ENCODE measurements around the gene GHITM. TPM values are rescaled to one million over a fixed set of nuclear protein-coding genes. Genes with fewer than 3 reads are reported as not detected.
A peak's percentile ranks its signal among the peaks of the same experiment; 100 is the strongest.

The GHITM gene, protein sequence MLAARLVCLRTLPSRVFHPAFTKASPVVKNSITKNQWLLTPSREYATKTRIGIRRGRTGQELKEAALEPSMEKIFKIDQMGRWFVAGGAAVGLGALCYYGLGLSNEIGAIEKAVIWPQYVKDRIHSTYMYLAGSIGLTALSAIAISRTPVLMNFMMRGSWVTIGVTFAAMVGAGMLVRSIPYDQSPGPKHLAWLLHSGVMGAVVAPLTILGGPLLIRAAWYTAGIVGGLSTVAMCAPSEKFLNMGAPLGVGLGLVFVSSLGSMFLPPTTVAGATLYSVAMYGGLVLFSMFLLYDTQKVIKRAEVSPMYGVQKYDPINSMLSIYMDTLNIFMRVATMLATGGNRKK
- 126 and 127 TPM in 2 replicates for total RNA-seq (2021)
- percentile 94 among the genes with signal in this experiment for Bru-seq, nascent RNA
- BruChase-seq, experiment 1, labeled RNA remaining after a 2-hour chase, result percentile 91 among the genes with signal in this experiment
- percentile 96 among the genes with signal in this experiment for BruChase-seq, experiment 2, labeled RNA remaining after a 6-hour chase
- long read RNA-seq, transcript GHITM-201 (9 exons, 2,128 nt), result major isoform, 645 of 689 reads
- long read RNA-seq, partial matches to known transcripts, result 28 of 689 reads
- long read RNA-seq, other reads (novel, unspliced or antisense), result 16 of 689 reads

DNA sequence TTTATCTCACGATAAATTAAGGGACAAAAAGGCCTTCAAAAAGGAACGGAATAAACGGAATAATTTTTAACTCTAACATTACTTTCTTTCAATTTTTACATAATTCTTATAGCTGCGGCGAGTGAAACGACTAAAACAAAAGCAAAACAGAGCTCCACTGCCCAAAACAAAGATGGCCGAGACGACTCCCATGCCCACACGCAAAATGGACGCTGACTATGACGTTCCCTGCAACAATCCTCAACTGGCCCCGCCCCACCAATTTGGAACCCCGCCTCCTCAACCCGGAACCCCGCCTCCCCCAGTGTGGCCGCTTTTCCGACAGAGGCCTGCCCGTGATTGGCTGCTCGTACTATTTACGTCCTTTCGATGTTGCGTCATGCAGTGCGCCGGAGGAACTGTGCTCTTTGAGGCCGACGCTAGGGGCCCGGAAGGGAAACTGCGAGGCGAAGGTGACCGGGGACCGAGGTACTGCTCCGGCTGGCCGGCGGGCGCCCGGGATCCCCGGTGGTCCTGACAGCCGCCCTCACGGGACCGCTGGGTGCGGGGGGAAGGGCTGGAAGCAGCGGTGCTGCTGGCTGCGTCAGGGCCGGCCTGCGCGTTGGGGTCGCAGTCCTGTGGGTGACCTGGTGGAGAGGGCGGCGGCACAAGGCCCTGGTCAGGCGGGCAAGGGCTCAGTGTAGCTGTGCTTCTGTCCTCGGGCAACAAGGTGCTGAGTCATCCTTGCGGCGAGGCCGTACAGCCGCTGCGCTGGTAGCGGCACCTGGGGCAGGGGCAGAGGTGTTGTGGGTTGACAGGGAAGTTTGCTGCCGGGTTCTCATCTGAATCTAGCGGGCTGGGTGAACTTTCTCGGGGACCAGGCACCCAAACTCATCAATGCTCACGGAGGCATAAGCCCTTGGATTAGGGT, at the start of gene GHITM:
Gene GHITM, plus strand, starts transcription at position 384 of the 910 bp plus-strand sequence. CDS start 1,992 bp downstream, outside the sequence.
- POLR2A ChIA-PET (ENCODE audit: low non-redundant PET), result interaction anchor here (0.6 kb wide), 1 partner anchor 1664 kb away, joined by 3 read pairs; no protein-coding TSS in a partner anchor
- peak within 1 kb of the TSS; percentile 95 for H3K27ac ChIP-seq (ENCODE audit: low read depth, low read length, poor library complexity, severe bottlenecking)
- no TSS peak for BruUV-seq (replicated peaks)
- peaks cover 21% of the 10 kb centered on the region for H3K36me3 ChIP-seq (ENCODE audit: insufficient read depth, low read length, poor library complexity, severe bottlenecking)
- CTCF ChIA-PET, result no interaction called here
- intact Hi-C loops (cut with micrococcal nuclease; ENCODE audit: unreplicated experiment), result no loop called here
- DNase-seq (ENCODE audit: low spot score), result peak; percentile 98
- H3K4me1 ChIP-seq (ENCODE audit: insufficient read depth, low read length, poor library complexity, severe bottlenecking), result peaks cover 7% of the 10 kb centered on the region
- H3K4me3 ChIP-seq (ENCODE audit: low read depth, low read length, poor library complexity, severe bottlenecking), result peak within 1 kb of the TSS; percentile 82
- no peaks in the 10 kb centered on the region for H3K9me3 ChIP-seq (ENCODE audit: low read depth, low read length, poor library complexity, severe bottlenecking)
- TF ChIP-seq EZH2 (IDR thresholded peaks at IDR 0.05; ENCODE audit: borderline replicate concordance, low read depth, low read length, poor library complexity, severe bottlenecking), result no peak
- TF ChIP-seq, protein P1, sequence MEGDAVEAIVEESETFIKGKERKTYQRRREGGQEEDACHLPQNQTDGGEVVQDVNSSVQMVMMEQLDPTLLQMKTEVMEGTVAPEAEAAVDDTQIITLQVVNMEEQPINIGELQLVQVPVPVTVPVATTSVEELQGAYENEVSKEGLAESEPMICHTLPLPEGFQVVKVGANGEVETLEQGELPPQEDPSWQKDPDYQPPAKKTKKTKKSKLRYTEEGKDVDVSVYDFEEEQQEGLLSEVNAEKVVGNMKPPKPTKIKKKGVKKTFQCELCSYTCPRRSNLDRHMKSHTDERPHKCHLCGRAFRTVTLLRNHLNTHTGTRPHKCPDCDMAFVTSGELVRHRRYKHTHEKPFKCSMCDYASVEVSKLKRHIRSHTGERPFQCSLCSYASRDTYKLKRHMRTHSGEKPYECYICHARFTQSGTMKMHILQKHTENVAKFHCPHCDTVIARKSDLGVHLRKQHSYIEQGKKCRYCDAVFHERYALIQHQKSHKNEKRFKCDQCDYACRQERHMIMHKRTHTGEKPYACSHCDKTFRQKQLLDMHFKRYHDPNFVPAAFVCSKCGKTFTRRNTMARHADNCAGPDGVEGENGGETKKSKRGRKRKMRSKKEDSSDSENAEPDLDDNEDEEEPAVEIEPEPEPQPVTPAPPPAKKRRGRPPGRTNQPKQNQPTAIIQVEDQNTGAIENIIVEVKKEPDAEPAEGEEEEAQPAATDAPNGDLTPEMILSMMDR (conservative IDR thresholded peaks at IDR 0.05; ENCODE audit: low read depth, low read length), result peak; percentile 43
- H3K27me3 ChIP-seq (replicated peaks; ENCODE audit: insufficient read depth, low read depth, low read length, poor library complexity), result no peaks in the 10 kb centered on the region

DNA sequence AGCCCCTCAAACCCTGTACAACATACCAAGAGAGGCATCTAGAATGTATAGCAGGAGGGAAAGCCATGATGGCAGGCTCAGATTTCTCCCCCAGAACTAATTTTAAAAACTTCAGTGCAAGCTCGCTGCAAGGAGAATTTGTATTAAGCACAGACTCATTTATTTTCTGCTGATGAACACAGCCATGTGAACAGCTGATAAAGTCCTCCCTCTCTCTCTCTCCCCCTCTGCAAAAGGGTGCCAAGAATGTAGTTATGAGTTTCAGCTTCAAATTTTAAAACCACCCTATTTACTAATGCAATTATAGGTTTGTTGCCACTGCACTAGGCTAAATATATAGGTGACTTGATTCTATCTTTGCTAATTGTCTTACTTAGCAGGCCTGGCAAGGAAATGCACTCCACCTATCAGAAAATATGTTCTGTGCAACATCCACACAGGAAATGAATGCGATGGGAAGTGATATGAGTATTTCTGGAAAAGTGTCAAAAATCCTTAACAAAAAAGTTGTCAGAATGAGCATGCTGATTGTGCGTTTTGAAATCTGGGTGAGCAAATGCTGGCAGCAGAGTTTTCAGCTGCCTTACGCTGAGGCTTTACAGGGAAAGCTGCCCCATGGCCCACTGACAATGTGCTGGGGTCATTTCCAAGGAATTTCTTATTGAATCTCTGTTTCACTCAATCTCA, 43.4 kb upstream of the GHITM start:
- POLR2A ChIA-PET (ENCODE audit: low non-redundant PET), result no interaction called here
- BruUV-seq (replicated peaks), result no TSS peak
- Histone ChIP-seq H3K9me3 (ENCODE audit: low read depth, low read length, poor library complexity, severe bottlenecking) (no peaks in the 10 kb centered on the region), H3K4me3 (ENCODE audit: low read depth, low read length, poor library complexity, severe bottlenecking) (no peak overlapping the region), H3K27ac (ENCODE audit: low read depth, low read length, poor library complexity, severe bottlenecking) (no peak overlapping the region), H3K4me1 (ENCODE audit: insufficient read depth, low read length, poor library complexity, severe bottlenecking) (peaks cover 6% of the 10 kb centered on the region), H3K36me3 (ENCODE audit: insufficient read depth, low read length, poor library complexity, severe bottlenecking) (no peaks in the 10 kb centered on the region), H3K27me3 (replicated peaks; ENCODE audit: insufficient read depth, low read depth, low read length, poor library complexity) (peaks cover 5% of the 10 kb centered on the region)
- intact Hi-C loops (cut with micrococcal nuclease; ENCODE audit: unreplicated experiment), result no loop called here
- CTCF ChIA-PET, result no interaction called here
- DNase-seq (ENCODE audit: low spot score), result peak; percentile 15
- TF ChIP-seq EZH2 (IDR thresholded peaks at IDR 0.05; ENCODE audit: borderline replicate concordance, low read depth, low read length, poor library complexity, severe bottlenecking), result no peak
- TF ChIP-seq, protein P1 (conservative IDR thresholded peaks at IDR 0.05; ENCODE audit: low read depth, low read length), result no peak
